Measurements from ENCODE around the gene ANP32E.
"Not testable (repeated sequence)": the region's sequence is repeated elsewhere in the genome, so short reads cannot be mapped to it uniquely, and the experiment has no call there.

Gene ANP32E

DNA sequence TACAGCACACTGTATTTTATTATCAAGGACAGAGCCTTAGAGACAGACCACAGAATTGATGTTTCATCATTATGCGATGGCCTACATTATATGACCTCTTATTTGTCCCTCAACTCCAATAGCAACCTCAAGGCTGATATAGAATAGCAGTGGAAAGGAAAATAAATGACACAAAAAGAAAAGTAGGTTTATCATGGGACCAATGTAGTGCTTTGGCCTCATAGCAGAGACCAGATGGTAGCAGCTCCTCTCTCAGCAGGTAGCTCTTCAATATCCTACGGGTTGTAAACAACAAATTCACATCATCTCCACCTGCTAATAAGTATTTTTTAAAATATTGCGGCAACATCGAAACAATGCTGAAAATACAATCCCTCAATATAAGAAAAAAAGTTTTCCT, 25.2 kb downstream of the ANP32E start:
- no peak for ATAC-seq
- no peak for TF ChIP-seq TOX (CRISPR knock-in tag; IDR thresholded peaks at IDR 0.05; ENCODE audit: borderline replicate concordance)
- no peak for TF ChIP-seq ZNF70 (CRISPR knock-in tag; IDR thresholded peaks at IDR 0.05)
- no peak for TF ChIP-seq BACH2 (CRISPR knock-in tag; IDR thresholded peaks at IDR 0.05; ENCODE audit: borderline replicate concordance)
- no peak for TF ChIP-seq ZFP30 (CRISPR knock-in tag; IDR thresholded peaks at IDR 0.05)
- no peak for TF ChIP-seq PPARA (CRISPR knock-in tag; IDR thresholded peaks at IDR 0.05; ENCODE audit: borderline replicate concordance)
- TF ChIP-seq OSR1 (CRISPR knock-in tag; IDR thresholded peaks at IDR 0.05) = no peak
- no peak for TF ChIP-seq TCF4 (CRISPR knock-in tag; IDR thresholded peaks at IDR 0.05; ENCODE audit: borderline replicate concordance)

DNA sequence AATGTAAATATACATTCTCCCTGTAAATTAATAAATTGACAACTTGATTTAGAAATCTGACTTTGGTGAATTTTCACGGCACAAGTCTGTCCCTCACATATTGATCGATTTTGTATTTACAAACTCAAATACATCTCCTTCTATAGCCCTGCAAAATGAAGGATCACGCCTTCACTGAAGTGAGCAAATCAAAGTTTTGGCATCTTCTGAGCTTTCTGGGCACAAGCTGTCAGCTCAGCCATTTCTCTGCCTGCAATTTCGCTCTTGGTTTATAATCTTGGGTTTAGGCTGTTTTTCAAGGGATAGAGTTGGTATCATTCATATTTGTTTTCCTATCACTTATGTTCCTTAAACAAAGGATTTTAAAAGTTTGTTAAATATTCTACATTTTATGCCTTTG, 25.8 kb downstream of the ANP32E start:
- TF ChIP-seq ZNF565 (CRISPR knock-in tag; conservative IDR thresholded peaks at IDR 0.05; ENCODE audit: low read depth) (no peak), ZNF70 (CRISPR knock-in tag; IDR thresholded peaks at IDR 0.05) (no peak), ISL1 (CRISPR knock-in tag; IDR thresholded peaks at IDR 0.05) (no peak), CSRNP3 (CRISPR knock-in tag; IDR thresholded peaks at IDR 0.05) (no peak), ARNTL (CRISPR knock-in tag; IDR thresholded peaks at IDR 0.05; ENCODE audit: borderline replicate concordance, low read depth) (no peak), OSR1 (CRISPR knock-in tag; IDR thresholded peaks at IDR 0.05) (no peak), ZFP3 (CRISPR knock-in tag; IDR thresholded peaks at IDR 0.05) (no peak), BACH2 (CRISPR knock-in tag; IDR thresholded peaks at IDR 0.05; ENCODE audit: borderline replicate concordance) (no peak), ZC3H10 (CRISPR knock-in tag; IDR thresholded peaks at IDR 0.05) (no peak), PPARA (CRISPR knock-in tag; IDR thresholded peaks at IDR 0.05; ENCODE audit: borderline replicate concordance) (no peak), GLIS3 (CRISPR knock-in tag; IDR thresholded peaks at IDR 0.05) (no peak), RARB (CRISPR knock-in tag; IDR thresholded peaks at IDR 0.05) (no peak), ESRRG (CRISPR knock-in tag; IDR thresholded peaks at IDR 0.05) (no peak), TOX (CRISPR knock-in tag; IDR thresholded peaks at IDR 0.05; ENCODE audit: borderline replicate concordance) (no peak), PATZ1 (CRISPR knock-in tag; IDR thresholded peaks at IDR 0.05; ENCODE audit: borderline replicate concordance) (no peak), SNAI2 (CRISPR knock-in tag; IDR thresholded peaks at IDR 0.05) (no peak), ZFP30 (CRISPR knock-in tag; IDR thresholded peaks at IDR 0.05) (no peak)
- TF ChIP-seq, protein P1, sequence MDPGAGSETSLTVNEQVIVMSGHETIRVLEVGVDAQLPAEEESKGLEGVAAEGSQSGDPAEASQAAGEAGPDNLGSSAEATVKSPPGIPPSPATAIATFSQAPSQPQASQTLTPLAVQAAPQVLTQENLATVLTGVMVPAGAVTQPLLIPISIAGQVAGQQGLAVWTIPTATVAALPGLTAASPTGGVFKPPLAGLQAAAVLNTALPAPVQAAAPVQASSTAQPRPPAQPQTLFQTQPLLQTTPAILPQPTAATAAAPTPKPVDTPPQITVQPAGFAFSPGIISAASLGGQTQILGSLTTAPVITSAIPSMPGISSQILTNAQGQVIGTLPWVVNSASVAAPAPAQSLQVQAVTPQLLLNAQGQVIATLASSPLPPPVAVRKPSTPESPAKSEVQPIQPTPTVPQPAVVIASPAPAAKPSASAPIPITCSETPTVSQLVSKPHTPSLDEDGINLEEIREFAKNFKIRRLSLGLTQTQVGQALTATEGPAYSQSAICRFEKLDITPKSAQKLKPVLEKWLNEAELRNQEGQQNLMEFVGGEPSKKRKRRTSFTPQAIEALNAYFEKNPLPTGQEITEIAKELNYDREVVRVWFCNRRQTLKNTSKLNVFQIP (CRISPR knock-in tag; IDR thresholded peaks at IDR 0.05; ENCODE audit: borderline replicate concordance, low read depth) = no peak
- ATAC-seq = no peak

- ATAC-seq = not testable (repeated sequence)
These were observed 27.5 kb downstream of the ANP32E start for GRCh38 chr1:150208460-150208859.

DNA sequence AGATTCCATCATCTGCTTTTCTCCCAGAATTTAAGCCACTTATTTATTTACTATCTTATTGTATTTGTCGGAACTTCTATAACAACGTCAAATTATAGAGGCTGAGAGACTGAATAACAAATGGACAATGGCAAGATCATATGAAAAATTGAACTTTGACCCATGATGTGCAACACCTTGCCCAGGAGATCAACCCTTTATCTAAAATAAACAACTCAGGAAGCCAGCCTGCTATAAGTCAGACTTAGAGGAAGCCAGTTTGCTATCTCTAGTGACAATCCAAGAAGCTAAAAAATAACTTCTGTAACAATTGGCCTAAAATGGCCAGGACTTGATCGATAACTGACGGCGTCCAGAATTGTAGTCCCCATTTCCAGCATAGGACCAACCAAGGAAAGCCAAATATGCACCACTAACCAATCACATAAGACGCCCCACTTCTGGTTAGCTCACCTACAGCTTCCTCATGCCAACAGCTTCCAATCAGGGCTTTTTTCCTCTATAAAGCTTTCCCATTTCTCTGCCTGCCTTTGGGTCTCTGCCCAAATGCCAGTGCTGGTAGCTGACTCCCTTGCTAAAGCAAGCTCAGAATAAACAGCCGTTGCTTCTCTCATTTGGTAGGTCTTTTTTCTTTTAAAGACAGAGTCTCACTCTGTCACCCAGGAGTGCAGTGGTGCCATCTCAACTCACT, 28.5 kb downstream of the ANP32E start:
- no peak for ATAC-seq
- TF ChIP-seq, protein P2, sequence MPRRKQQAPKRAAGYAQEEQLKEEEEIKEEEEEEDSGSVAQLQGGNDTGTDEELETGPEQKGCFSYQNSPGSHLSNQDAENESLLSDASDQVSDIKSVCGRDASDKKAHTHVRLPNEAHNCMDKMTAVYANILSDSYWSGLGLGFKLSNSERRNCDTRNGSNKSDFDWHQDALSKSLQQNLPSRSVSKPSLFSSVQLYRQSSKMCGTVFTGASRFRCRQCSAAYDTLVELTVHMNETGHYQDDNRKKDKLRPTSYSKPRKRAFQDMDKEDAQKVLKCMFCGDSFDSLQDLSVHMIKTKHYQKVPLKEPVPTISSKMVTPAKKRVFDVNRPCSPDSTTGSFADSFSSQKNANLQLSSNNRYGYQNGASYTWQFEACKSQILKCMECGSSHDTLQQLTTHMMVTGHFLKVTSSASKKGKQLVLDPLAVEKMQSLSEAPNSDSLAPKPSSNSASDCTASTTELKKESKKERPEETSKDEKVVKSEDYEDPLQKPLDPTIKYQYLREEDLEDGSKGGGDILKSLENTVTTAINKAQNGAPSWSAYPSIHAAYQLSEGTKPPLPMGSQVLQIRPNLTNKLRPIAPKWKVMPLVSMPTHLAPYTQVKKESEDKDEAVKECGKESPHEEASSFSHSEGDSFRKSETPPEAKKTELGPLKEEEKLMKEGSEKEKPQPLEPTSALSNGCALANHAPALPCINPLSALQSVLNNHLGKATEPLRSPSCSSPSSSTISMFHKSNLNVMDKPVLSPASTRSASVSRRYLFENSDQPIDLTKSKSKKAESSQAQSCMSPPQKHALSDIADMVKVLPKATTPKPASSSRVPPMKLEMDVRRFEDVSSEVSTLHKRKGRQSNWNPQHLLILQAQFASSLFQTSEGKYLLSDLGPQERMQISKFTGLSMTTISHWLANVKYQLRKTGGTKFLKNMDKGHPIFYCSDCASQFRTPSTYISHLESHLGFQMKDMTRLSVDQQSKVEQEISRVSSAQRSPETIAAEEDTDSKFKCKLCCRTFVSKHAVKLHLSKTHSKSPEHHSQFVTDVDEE (CRISPR knock-in tag; IDR thresholded peaks at IDR 0.05) = no peak
- TF ChIP-seq ZFP30 (CRISPR knock-in tag; IDR thresholded peaks at IDR 0.05) = no peak
- TF ChIP-seq, protein P1 (CRISPR knock-in tag; IDR thresholded peaks at IDR 0.05; ENCODE audit: borderline replicate concordance, low read depth) = no peak
- no peak for TF ChIP-seq PPARA (CRISPR knock-in tag; IDR thresholded peaks at IDR 0.05; ENCODE audit: borderline replicate concordance)
- TF ChIP-seq RARB (CRISPR knock-in tag; IDR thresholded peaks at IDR 0.05) = no peak
- TF ChIP-seq CSDC2 (CRISPR knock-in tag; IDR thresholded peaks at IDR 0.05) = no peak
- no peak for TF ChIP-seq ZNF8 (CRISPR knock-in tag; IDR thresholded peaks at IDR 0.05)
- no peak for TF ChIP-seq ARNTL (CRISPR knock-in tag; IDR thresholded peaks at IDR 0.05; ENCODE audit: borderline replicate concordance, low read depth)
- TF ChIP-seq ESRRG (CRISPR knock-in tag; IDR thresholded peaks at IDR 0.05) = no peak
- TF ChIP-seq GLIS3 (CRISPR knock-in tag; IDR thresholded peaks at IDR 0.05) = no peak
- TF ChIP-seq TCF4 (CRISPR knock-in tag; IDR thresholded peaks at IDR 0.05; ENCODE audit: borderline replicate concordance) = no peak
- no peak for TF ChIP-seq ZNF565 (CRISPR knock-in tag; conservative IDR thresholded peaks at IDR 0.05; ENCODE audit: low read depth)

Data from SK-N-SH treated with all-trans-retinoic acid at 6 μM for 48 hours (cell line).